NCI-H748 treated with DMSO at 0.1 percent for 48 hours (cell line): ENCODE measurements around the gene ERP44.
A peak's percentile ranks its signal among the peaks of the same experiment; 100 is the strongest.
"Not testable (repeated sequence)": the region's sequence is repeated elsewhere in the genome, so short reads cannot be mapped to it uniquely, and the experiment has no call there.

Experiments used
- DNase-seq: peaks from one replicate; lab custom pipeline; 2025; lab: John Stamatoyannopoulos, UW

The ERP44 gene

DNA sequence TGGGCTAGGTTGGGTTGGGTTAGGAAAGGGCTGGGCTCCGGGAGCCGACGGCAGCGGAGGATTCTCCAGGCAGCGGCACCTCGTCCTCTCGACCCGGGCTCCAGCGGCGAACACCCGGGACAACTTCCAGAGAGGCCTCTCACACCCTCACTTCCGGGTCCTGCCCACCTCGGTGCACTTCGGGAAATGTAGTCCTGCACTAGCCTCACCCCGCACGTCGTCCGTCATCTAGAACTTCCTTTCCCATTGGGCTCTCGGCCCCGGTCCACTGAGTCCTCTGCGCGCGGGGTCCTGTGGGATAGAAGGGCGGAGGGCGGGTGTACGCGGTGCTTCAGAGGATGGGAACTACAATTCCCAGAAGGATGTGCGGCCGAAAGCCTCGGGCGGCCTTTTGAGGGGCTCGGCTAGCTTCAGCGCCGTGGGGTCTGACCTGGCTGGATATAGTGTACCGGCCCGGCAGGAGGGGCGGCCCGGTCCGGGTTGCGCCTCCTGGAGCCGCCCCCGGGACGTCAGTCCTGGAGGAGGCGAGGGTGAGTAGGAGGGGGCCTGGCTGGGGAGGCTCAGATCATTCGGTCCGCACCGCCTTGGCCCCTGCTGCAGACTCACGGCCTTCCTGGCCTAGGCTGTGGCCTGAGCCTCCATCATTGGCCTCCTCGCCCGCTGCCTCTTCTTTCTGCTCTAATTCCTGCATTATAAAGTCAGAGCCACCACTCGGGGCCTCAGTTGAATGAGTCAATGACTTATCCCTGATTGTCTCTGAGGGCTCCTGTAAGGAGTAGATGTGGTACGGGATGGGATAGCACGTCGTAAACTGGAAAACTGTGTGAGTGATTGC is at the start of gene ERP44, which contains the start of gene INVS:
Gene ERP44, minus strand, starts transcription at position 114 of the 835 bp plus-strand sequence. CDS start 160 bp downstream, outside the sequence.
Gene INVS, plus strand, starts transcription at position 357 of the 835 bp plus-strand sequence. CDS start 5,279 bp downstream, outside the sequence.
- DNase-seq: peak; percentile 98

- not testable (repeated sequence) for DNase-seq
Observed at GRCh38 chr9:100145976-100146375, 47.2 kb upstream of the ERP44 start.

DNA sequence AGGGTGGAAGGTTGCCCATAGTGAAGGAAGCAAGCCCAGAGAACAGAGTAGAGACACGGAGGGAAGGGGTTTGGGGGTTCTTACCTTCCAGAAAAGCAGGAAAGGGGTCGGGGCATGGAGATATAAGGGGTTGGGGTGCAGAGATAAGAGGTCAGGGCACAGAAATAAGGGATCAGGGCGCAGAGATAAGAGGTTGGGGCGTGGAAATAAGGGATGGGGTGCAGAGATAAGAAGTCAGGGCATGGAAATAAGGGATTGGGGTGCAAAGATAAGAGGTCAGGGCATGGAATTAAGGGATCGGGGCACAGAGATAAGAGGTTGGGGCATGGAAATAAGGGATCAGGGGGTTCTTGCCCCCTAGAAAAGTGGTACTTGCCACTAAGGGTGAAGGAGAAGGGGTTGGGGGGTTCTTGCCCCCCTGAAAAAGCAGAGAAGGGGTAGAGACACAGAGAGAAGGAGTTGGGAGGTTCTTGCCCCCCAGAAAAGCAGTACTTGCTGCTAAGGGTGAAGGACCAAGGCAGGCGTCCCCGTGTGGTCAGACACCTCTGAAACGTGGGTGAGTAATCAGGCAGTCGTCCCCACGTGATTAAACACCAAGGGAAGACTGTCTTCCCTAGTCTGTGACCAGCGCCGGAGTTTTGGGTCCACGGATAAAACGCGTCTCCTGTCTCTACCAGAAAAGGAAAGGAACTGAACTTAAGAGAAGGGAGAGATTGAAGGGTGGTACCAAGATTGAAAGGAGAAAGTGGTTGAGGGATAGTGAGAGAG is 46.6 kb upstream of the ERP44 start:
- not testable (repeated sequence) for DNase-seq

DNA sequence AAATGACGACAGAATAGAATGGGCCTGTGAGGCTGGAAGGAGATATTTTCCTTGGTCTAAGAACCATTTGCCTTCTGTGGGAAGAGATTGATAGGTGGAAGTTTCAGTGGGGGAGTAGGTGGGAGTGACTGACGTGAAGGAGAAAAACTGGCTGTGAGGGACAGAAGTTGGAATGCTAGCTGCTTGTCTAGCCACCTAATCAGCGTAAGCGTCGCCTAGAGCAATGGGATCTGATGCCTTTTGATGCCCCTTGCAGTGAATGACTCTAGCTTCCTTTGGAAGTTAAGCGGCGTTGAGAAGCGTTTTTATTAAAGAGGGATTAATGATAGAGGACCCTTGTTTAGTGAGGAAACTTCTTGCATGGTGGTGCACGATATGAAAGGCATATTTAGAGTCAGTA is 43.1 kb upstream of the ERP44 start:
- DNase-seq: not testable (repeated sequence)

- not testable (repeated sequence) for DNase-seq
Observed at GRCh38 chr9:100140303-100140702, 41.5 kb upstream of the ERP44 start.

DNA sequence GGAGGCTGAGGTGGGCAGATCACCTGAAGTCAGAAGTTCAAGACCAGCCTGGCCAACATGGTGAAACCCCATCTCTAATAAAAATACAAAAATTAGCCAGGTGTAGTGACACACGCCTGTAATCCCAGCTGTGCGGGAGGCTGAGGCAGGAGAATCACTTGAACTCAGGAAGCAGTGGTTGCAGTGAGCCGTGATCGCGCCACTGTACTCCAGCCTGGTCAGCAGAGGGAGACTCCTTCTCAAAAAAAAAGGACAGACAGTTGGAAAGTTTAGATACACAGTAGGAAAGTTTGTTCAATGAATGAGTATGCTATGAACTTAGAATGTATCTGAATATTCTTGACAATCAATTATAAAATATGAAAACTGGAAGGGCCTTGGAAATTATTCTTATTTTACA is 38.0 kb upstream of the ERP44 start:
- DNase-seq: not testable (repeated sequence)

DNA sequence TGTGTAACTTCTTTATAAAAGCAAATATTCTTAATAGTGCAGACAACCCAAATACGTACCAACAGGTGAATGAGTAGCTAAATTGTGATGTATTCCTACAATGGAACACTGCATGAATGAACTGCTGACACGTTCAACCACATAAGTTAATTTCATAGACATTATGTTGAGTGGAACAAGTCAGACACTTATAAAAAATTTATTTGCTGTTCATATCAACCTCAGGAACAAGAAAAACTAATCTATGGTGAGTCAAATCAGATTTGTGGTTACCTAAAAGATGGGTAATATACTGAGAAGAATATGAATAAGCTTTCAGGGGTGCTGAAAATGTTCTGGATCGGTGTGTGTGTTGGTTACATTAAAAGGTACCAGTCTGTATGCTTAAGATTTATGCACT is 35.9 kb upstream of the ERP44 start:
- DNase-seq: no peak

GRCh38 chr9:100131875-100132430 is 33.2 kb upstream of the ERP44 start:
- DNase-seq: no peak

- DNase-seq: no peak
Observed at GRCh38 chr9:100131216-100131615, 32.4 kb upstream of the ERP44 start.

GRCh38 chr9:100129772-100130171 is 31.0 kb upstream of the ERP44 start:
- no peak for DNase-seq

DNA sequence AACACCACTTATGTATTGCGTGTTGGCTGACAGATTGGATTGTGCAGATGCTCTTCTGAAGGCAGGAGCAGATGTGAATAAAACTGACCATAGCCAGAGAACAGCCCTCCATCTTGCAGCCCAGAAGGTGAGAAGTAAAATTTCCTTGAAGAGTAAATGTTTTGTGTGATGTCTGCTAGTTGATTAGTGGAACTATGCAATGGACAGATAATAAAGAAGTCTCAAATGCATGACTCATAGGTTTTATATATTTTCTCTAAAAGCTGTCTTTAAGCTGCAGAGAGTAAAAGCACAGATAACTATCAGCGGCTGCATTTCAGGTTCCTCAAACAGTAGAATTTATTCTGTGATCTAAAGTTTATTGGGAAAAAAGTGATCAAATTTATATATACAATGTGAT is 27.6 kb upstream of the ERP44 start:
- DNase-seq: no peak

DNA sequence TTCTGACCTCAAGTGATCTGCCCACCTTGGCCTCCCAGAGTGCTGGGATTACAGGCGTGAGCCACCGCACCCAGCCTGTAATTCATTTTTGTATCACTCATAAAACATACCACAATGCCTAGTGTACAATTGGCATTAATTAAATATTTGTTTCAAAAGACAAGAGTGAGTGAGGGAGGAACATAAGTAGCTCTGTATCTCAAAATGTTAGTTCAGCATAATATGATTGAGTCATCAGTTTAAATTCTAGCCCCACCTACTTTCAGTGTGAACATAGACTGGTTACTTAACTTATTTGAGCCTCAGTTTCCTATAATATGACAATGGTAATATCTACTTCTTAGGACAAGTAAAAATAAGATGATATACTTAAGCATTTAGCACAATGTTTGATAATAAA is 27.1 kb upstream of the ERP44 start:
- no peak for DNase-seq

DNA sequence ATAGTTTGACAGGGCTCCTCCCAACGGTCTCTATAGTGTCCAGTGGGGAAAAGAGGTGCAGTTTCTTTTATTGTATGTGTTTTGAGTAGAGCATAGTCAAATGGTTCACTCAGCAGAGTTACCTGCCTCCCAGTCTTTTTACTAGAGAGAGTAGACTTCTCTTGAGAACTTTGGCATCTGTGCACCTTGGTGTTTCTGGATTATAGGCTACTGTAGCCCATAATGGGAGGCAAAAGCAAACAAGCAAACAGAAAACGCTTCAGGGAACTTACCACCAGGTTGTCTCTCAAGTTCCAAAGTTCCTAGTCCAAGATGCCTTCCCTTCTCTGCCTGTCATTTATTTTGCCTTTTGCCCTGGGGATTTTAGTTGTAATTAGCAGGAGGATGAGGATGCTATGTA is 26.4 kb upstream of the ERP44 start:
- DNase-seq: no peak

DNA sequence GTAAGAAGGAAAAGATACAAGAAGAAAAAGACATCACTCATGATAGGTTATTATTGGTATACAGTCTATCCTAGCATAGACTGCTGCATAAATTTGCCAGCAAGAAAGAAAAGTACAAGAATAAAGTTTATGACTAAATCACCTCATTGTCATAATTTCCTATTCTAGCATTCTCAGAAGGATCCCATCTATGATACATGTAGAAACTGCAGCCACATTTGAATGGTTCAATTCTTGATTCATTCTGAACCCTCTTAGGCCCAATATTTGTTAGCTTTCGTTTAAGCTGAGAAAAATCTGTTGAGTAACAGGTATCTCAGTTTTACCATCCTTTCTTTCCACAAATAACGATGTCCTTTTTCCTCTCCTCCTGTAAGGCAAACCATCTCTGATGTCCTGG is 21.5 kb upstream of the ERP44 start:
- DNase-seq: no peak

GRCh38 chr9:100117316-100117715 is 18.5 kb upstream of the ERP44 start:
- no peak for DNase-seq

DNA sequence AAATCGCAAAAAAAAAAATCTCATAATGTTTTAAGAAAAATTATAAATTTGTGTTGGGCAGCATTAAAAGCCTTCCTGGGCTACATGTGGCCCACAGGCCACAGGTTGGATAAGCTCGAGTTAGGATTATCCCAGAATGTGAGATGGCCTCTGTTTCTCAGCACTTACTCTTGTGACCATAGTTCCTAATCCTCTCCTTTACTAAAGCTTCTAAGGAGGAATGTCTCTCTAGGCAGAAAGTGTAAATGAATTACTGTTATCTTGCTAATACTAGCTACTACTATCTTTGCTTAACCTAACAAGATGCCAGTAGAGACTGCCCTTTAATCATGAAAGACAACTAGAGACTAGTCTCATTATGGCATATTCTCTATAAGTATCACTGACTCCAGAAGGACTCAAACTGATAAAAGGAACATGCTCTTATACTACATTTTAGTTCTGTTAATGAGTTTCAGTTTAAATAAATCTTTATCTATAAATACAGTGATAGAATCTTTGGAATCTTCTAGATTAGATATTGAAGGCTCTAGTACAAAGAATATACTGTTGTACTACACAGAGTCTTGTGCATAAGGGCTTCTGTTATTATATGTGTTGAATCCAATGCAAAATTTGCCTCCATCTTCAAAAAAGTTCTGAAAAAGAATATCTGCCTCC is 14.0 kb upstream of the ERP44 start:
- no peak for DNase-seq

DNA sequence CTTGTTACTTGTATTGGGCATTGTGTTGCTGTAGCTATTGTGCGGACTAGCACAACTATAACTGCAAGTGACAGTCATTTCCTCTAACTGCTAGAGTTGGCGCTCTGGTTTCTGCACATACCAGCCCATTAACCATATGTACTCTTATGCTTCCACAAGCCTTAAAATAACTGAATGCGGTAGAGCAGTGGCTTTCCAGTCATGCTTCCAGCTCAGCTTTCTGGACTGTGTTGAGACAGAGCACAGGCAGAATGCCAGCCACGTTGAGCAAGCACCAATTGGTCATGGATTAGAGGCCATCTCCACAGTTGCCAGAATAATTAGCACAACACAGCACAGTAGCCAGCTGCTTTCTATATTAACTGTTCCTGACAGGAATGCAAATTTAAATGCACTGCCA is 12.4 kb upstream of the ERP44 start:
- no peak for DNase-seq

- peak; percentile 38 for DNase-seq
Observed at GRCh38 chr9:100108559-100108958, 9.8 kb upstream of the ERP44 start.

- no peak for DNase-seq
Observed at GRCh38 chr9:100106616-100107015, 7.8 kb upstream of the ERP44 start.

- DNase-seq: no peak
Observed at GRCh38 chr9:100105861-100106260, 7.1 kb upstream of the ERP44 start.

- DNase-seq: no peak
Observed at GRCh38 chr9:100104314-100104713, 5.5 kb upstream of the ERP44 start.

DNA sequence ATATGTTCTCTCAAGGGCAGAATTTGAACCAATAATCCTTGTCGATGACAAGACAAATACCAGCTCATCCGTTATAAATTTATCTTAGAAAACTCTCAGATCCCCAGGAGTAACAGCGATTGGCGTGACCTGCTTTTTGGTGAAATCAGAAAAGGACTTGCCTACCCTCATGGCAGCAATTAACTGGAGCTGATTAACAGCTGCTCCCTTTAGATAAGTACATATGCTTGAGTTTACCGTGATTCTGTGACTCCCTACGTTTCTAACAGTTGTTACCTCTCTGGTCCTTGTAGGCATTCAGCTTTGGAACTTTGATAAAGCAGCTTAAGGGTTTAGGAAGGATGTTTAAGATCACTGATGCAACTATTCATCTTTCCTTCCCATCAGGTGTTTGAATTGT is 2.8 kb upstream of the ERP44 start:
- DNase-seq: no peak
